Natural killer cell (primary cell): ENCODE data around the gene CAMK2D. TPM values are rescaled to one million over a fixed set of nuclear protein-coding genes. Genes with fewer than 3 reads are reported as not detected.

Experiments used
- ATAC-seq, 3 donors: fragments of 150-1000 bp in 2 of 3; fragments of 200-7000 bp in 1 of 3; cut with Tn5 transposase; 1 replicate in 1 of 3; 2 replicates in 2 of 3; pipeline ENCODE4 v1.10.0; 2021; ENCODE audit warnings: mild to moderate bottlenecking in 2 of 3, moderate library complexity in 2 of 3
- DNase-seq, 2 donors: peaks; one replicate each; pipeline versions ENCODE4 v3.0.0 to v3.0.0-alpha.2; 2013 to 2021; ENCODE audit warnings: mixed read lengths in 1 of 2
- H3K27ac ChIP-seq: one replicate; pipeline ENCODE4 v1.5.1; 2013; ENCODE audit warnings: mild to moderate bottlenecking, low read length
- H3K27me3 ChIP-seq: one replicate; pipeline ENCODE4 v1.6.1; 2013; ENCODE audit warnings: low read length; ENCODE audit not compliant: control insufficient read depth, insufficient read depth
- H3K36me3 ChIP-seq: one replicate; pipeline ENCODE4 v1.6.1; 2013; ENCODE audit warnings: low read length; ENCODE audit not compliant: control insufficient read depth, insufficient read depth
- H3K4me1 ChIP-seq: one replicate; pipeline ENCODE4 v1.6.1; 2013; ENCODE audit warnings: low read length; ENCODE audit not compliant: control insufficient read depth, insufficient read depth
- H3K4me3 ChIP-seq: one replicate; pipeline ENCODE4 v1.5.1; 2013; ENCODE audit warnings: low read length
- H3K9me3 ChIP-seq: one replicate; pipeline ENCODE4 v1.6.1; 2013; ENCODE audit warnings: low read length; ENCODE audit not compliant: control insufficient read depth, insufficient read depth
- H3K27ac Mint-ChIP-seq, 2 donors: one replicate each; pipeline ENCODE4 v1.8.0; 2022; ENCODE audit warnings: mild to moderate bottlenecking in 2 of 2, mixed read lengths in 2 of 2, moderate library complexity in 1 of 2
- H3K27me3 Mint-ChIP-seq, 2 donors: one replicate each; pipeline ENCODE4 v1.8.0; 2022; ENCODE audit warnings: low read depth in 2 of 2, mixed read lengths in 2 of 2
- H3K36me3 Mint-ChIP-seq: one replicate; pipeline ENCODE4 v1.8.0; 2022; ENCODE audit warnings: mixed read lengths
- H3K4me1 Mint-ChIP-seq, 2 donors: one replicate each; pipeline ENCODE4 v1.8.0; 2022; ENCODE audit warnings: mixed read lengths in 2 of 2
- H3K4me3 Mint-ChIP-seq: one replicate; pipeline ENCODE4 v1.8.0; 2022; ENCODE audit warnings: mild to moderate bottlenecking, moderate library complexity, mixed read lengths
- H3K9me3 Mint-ChIP-seq, 2 donors: one replicate each; pipeline ENCODE4 v1.8.0; 2022; ENCODE audit warnings: mixed read lengths in 2 of 2
- CTCF ChIP-seq: fragments of 200-600 bp; IDR thresholded peaks from one replicate; pipeline ENCODE4 v1.8.0; 2022; ENCODE audit warnings: antibody characterized with exemption
- WGBS: methylation state at CpG from one replicate; pipeline ENCODE4 v1.1.7; 2013; ENCODE audit warnings: missing lambda C conversion rate; ENCODE audit not compliant: insufficient coverage; 5-methylcytosine and 5-hydroxymethylcytosine counted together
- intact Hi-C: fragments of 100-400 bp; cut with micrococcal nuclease; formaldehyde crosslinking; loops from one replicate; pipeline ENCODE4 v1.14.2; 2022
- total RNA-seq, 4 donors: library from RNA; stranded (reverse); fragments of 120-200 nt in 1 of 4; gene quantifications; one replicate each; pipeline versions ENCODE4 v1.2.3 to v1.2.4, GENCODE V29; 2013 to 2022

CAMK2D gene
- total RNA-seq, 3 donors from 2014 or later (not counting 1 experiment from before 2014, with no cell fraction given) = 31.6 to 40.1 (median 34.5) TPM

- Histone ChIP-seq H3K4me1 (no peaks in the 10 kb centered on the region), H3K9me3 (no peaks in the 10 kb centered on the region), H3K4me3 (no peak overlapping the region), H3K36me3 (peaks cover 32% of the 10 kb centered on the region), H3K27me3 (no peaks in the 10 kb centered on the region), H3K27ac (no peak overlapping the region)
- Mint-ChIP-seq H3K27ac (no peak overlapping the region), H3K27me3 (no peaks in the 10 kb centered on the region), H3K4me3 (no peak overlapping the region), H3K4me1 (no peaks in the 10 kb centered on the region), H3K36me3 (peaks cover 11% of the 10 kb centered on the region), H3K9me3 (no peaks in the 10 kb centered on the region)
- intact Hi-C loops = no loop called here
- DNase-seq (no peak), ATAC-seq (no peak)
- no peak for TF ChIP-seq CTCF
- no CpG with 5 or more reads among the region's 1 CpG for WGBS
Observed at GRCh38 chr4:113499696-113500095, 261.8 kb downstream of the CAMK2D start.

DNA sequence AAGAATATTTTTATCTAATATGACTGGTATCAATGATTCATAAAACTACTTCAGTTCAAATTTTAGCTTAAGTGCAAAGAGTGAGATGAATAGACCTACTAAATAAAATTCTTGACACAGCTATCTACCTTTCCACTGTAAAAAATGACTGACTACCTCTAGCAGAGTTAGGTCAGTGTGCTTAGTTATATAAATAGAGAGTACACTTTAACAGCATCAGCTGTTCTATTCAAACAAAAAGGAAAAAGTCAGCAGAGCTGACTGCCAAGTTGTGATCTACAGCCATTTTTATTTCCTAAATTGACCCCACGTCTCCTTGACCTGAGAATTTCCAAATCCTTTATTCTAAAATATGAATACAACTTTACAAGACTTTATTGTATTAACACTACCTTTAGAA is 262.4 kb downstream of the CAMK2D start:
- no peaks in the 10 kb centered on the region for H3K27me3 Mint-ChIP-seq
- H3K36me3 Mint-ChIP-seq = peaks cover 11% of the 10 kb centered on the region
- no peaks in the 10 kb centered on the region for H3K4me1 Mint-ChIP-seq
- Histone ChIP-seq H3K9me3 (no peaks in the 10 kb centered on the region), H3K4me1 (no peaks in the 10 kb centered on the region), H3K27me3 (no peaks in the 10 kb centered on the region), H3K36me3 (peaks cover 32% of the 10 kb centered on the region), H3K27ac (no peak overlapping the region), H3K4me3 (no peak overlapping the region)
- ATAC-seq = no peak
- H3K9me3 Mint-ChIP-seq = no peaks in the 10 kb centered on the region
- no peak overlapping the region for H3K27ac Mint-ChIP-seq
- no peak for TF ChIP-seq CTCF
- 100% methylated on average over 1 of the region's 1 CpG for WGBS
- H3K4me3 Mint-ChIP-seq = no peak overlapping the region
- intact Hi-C loops = no loop called here
- DNase-seq = no peak

DNA sequence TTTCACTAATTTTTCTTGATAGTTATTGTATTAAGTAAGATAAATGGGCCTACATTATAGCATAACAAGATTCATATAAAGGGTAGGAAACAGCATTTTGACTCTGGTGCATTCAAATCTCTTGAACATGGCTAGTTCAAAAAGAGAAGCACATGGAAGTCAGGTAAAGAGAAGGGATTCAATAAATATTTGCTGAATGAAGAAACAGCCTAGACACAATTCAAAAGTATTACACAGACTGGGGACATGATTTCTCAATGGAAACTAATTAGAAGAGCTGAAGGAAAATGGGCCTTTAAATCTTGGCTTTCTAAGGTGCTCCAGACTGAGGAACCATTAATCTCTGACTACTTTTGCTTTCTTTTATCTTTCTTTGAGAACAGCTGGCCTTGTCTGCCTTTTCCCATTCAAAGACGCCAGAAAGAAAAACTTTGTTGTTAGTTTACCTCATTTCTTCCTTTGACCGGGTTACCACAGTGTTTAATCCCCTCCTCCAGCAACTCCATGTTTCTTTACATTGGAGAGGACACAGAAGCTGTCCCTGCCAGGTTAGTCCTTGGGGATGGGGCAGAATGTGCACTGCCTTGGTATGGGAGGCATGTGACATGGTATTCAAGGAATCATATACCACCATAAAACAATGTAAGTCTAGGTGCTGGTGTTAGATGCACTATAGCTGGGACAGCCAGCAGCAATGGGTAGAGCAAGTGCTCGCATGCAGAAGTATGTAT is 264.2 kb downstream of the CAMK2D start:
- intact Hi-C loops = no loop called here
- Histone ChIP-seq H3K4me1 (no peaks in the 10 kb centered on the region), H3K27ac (no peak overlapping the region), H3K36me3 (peaks cover 32% of the 10 kb centered on the region), H3K9me3 (no peaks in the 10 kb centered on the region), H3K27me3 (no peaks in the 10 kb centered on the region), H3K4me3 (no peak overlapping the region)
- no peak for DNase-seq
- peaks cover 11% of the 10 kb centered on the region for H3K36me3 Mint-ChIP-seq
- no peaks in the 10 kb centered on the region for H3K9me3 Mint-ChIP-seq
- H3K4me3 Mint-ChIP-seq = no peak overlapping the region
- no peak overlapping the region for H3K27ac Mint-ChIP-seq
- H3K27me3 Mint-ChIP-seq = no peaks in the 10 kb centered on the region
- WGBS = 98% methylated on average over 3 of the region's 3 CpGs
- ATAC-seq = no peak
- H3K4me1 Mint-ChIP-seq = no peaks in the 10 kb centered on the region
- no peak for TF ChIP-seq CTCF

- Mint-ChIP-seq H3K27me3 (no peaks in the 10 kb centered on the region), H3K27ac (no peak overlapping the region)
- H3K27ac ChIP-seq = no peak overlapping the region
Observed at GRCh38 chr4:113496698-113497097, 264.8 kb downstream of the CAMK2D start.

More at GRCh38 chr4:113496698-113497097, 264.8 kb downstream of the CAMK2D start:
- intact Hi-C loops = no loop called here
- WGBS = 50% methylated on average over 2 of the region's 2 CpGs
- Histone ChIP-seq H3K27me3 (no peaks in the 10 kb centered on the region), H3K4me3 (no peak overlapping the region), H3K4me1 (no peaks in the 10 kb centered on the region), H3K9me3 (no peaks in the 10 kb centered on the region), H3K36me3 (peaks cover 32% of the 10 kb centered on the region)
- no peak for ATAC-seq
- DNase-seq = no peak
- no peak for TF ChIP-seq CTCF
- Mint-ChIP-seq H3K9me3 (no peaks in the 10 kb centered on the region), H3K4me1 (no peaks in the 10 kb centered on the region), H3K4me3 (no peak overlapping the region), H3K36me3 (peaks cover 11% of the 10 kb centered on the region)
